K562 (cell line): ENCODE data around the gene NEXN. TPM values are rescaled to one million over a fixed set of nuclear protein-coding genes. Genes with fewer than 3 reads are reported as not detected.

Experiments
- ATAC-seq: fragments of 200-7000 bp; cut with Tn5 transposase; 3 replicates; pipeline ENCODE4 v1.9.1; 2020; ENCODE audit warnings: moderate library complexity
- BruUV-seq: library from RNA; stranded (reverse); fragments of 400-500 nt; replicated peaks from 2 replicates; lab custom pipeline; 2021; lab: Mats Ljungman, UMichigan
- CTCF ChIA-PET: fragments of 300-600 bp; formaldehyde crosslinking; extraction: SDS; loops from one replicate; lab custom pipeline; 2021; ENCODE audit warnings: low intra/inter-chr PET ratio; lab: Yijun Ruan, JAX
- POLR2A ChIA-PET: fragments of 300-600, 350-650 bp; sonication (Branson Sonifier 250); formaldehyde crosslinking; extraction: SDS; loops from one replicate; lab custom pipeline; 2021; ENCODE audit warnings: antibody characterized with exemption, inconsistent platforms; lab: Yijun Ruan, JAX
- DNase-seq, 4 experiments: peaks; one replicate each; pipeline versions ENCODE4 v3.0.0 to v3.0.0-alpha.2; 2011 to 2018; ENCODE audit warnings: low spot score in 3 of 4, mixed read lengths in 3 of 4; ENCODE audit errors: extremely low read depth in 1 of 4
- FAIRE-seq: peaks from 2 replicates; lab custom pipeline; 2011; peaks lifted over from hg19 to GRCh38; lab: Jason Lieb, UNC
- H2AFZ ChIP-seq: 2 replicates; pipeline ENCODE4 v1.6.0; 2011; ENCODE audit warnings: low read depth, low read length, control low read depth, inconsistent platforms
- H3K27ac ChIP-seq: fragments of 200-600 bp; 3 replicates; pipeline ENCODE4 v1.8.0; 2011; ENCODE audit warnings: low read depth, mild to moderate bottlenecking, control low read depth, inconsistent platforms, low read length, moderate library complexity, mixed read lengths; ENCODE audit errors: extremely low read depth
- H3K27me3 ChIP-seq, 2 experiments: fragments of 300-600 bp in 1 of 2; 2 replicates in 1 of 2; 3 replicates in 1 of 2; pipeline versions ENCODE4 v1.6.0 to v1.8.0; 2011; ENCODE audit warnings: inconsistent platforms in 2 of 2, low read length in 2 of 2, mild to moderate bottlenecking in 1 of 2, mixed read lengths in 1 of 2, moderate library complexity in 1 of 2; ENCODE audit not compliant: control insufficient read depth in 2 of 2, insufficient read depth in 2 of 2
- H3K36me3 ChIP-seq: fragments of 300-600 bp; 3 replicates; pipeline ENCODE4 v1.8.0; 2011; ENCODE audit warnings: mild to moderate bottlenecking, low read length, inconsistent platforms; ENCODE audit not compliant: control insufficient read depth, insufficient read depth
- H3K4me1 ChIP-seq, 2 experiments: fragments of 200-600 bp in 1 of 2; replicated peaks in 1 of 2; 2 replicates in 1 of 2; 3 replicates in 1 of 2; pipeline versions ENCODE4 v1.5.1 to v1.8.0; 2011; ENCODE audit warnings: inconsistent platforms in 2 of 2, low read length in 2 of 2, mild to moderate bottlenecking in 1 of 2, mixed read lengths in 1 of 2, moderate library complexity in 1 of 2; ENCODE audit not compliant: control insufficient read depth in 2 of 2, insufficient read depth in 2 of 2
- H3K4me2 ChIP-seq: 2 replicates; pipeline ENCODE4 v1.6.1; 2011; ENCODE audit warnings: low read length, control low read depth, inconsistent platforms, mixed read lengths; ENCODE audit not compliant: insufficient read depth
- H3K4me3 ChIP-seq: fragments of 200-600 bp; sonication (generic), shearing (Covaris generic); 2 replicates; pipeline ENCODE4 v1.5.1; 2016; ENCODE audit warnings: control low read depth, inconsistent platforms
- H3K79me2 ChIP-seq: fragments of 200-600 bp; 3 replicates; pipeline ENCODE4 v1.8.0; 2011; ENCODE audit warnings: low read length, inconsistent platforms; ENCODE audit not compliant: control insufficient read depth, insufficient read depth
- H3K9ac ChIP-seq, 2 experiments: 2 replicates each; pipeline versions ENCODE4 v1.6.0 to v1.6.1; 2011; ENCODE audit warnings: low read depth in 2 of 2, low read length in 2 of 2, control low read depth in 1 of 2, inconsistent platforms in 1 of 2, mild to moderate bottlenecking in 1 of 2, mixed read lengths in 1 of 2; ENCODE audit not compliant: insufficient read depth in 1 of 2
- H3K9me1 ChIP-seq: one replicate; pipeline ENCODE4 v1.6.0; 2011; ENCODE audit warnings: inconsistent platforms, mild to moderate bottlenecking, low read length, moderate library complexity; ENCODE audit not compliant: control insufficient read depth, insufficient read depth
- H3K9me3 ChIP-seq: replicated peaks from 2 replicates; pipeline ENCODE4 v1.5.1; 2011; ENCODE audit warnings: low read depth, low read length, inconsistent platforms; ENCODE audit not compliant: control insufficient read depth, insufficient read depth
- H4K20me1 ChIP-seq: replicated peaks from 2 replicates; pipeline ENCODE4 v1.6.1; 2011; ENCODE audit warnings: low read length, inconsistent platforms, mixed read lengths; ENCODE audit not compliant: control insufficient read depth, insufficient read depth
- CEBPB ChIP-seq: fragments of 450-650 bp; IDR thresholded peaks from 2 replicates; pipeline ENCODE4 v1.6.1; 2016; ENCODE audit warnings: missing genetic modification characterization, missing compliant biosample characterization
- EGR1 ChIP-seq: fragments of 450-650 bp; conservative IDR thresholded peaks from 2 replicates; pipeline ENCODE4 v1.6.1; 2017; ENCODE audit warnings: mild to moderate bottlenecking
- ELF2 ChIP-seq: fragments of 250-450 bp; sonication (Bioruptor Pico); IDR thresholded peaks from 2 replicates; pipeline ENCODE4 v1.5.0; 2021; ENCODE audit warnings: mild to moderate bottlenecking
- GTF3C2 ChIP-seq: IDR thresholded peaks from 3 replicates; pipeline ENCODE4 v1.6.1; 2011; ENCODE audit warnings: borderline replicate concordance, mild to moderate bottlenecking, moderate library complexity; ENCODE audit not compliant: insufficient read length; ENCODE audit errors: extremely low read depth
- NCOA6 ChIP-seq: fragments of 450-650 bp; IDR thresholded peaks from 2 replicates; pipeline ENCODE4 v1.6.1; 2017; ENCODE audit warnings: mild to moderate bottlenecking
- NKRF ChIP-seq: fragments of 450-650 bp; IDR thresholded peaks from 2 replicates; pipeline ENCODE4 v1.6.1; 2016; ENCODE audit warnings: borderline replicate concordance
- PHF8 ChIP-seq: fragments of 200-600 bp; sonication (generic); IDR thresholded peaks from 2 replicates; pipeline ENCODE4 v1.6.1; 2012; ENCODE audit warnings: mixed run types, mild to moderate bottlenecking, inconsistent platforms, low read length, moderate library complexity, borderline replicate concordance
- POLR2G ChIP-seq: fragments of 200-400 bp; formaldehyde crosslinking; IDR thresholded peaks from 2 replicates; pipeline ENCODE4 v1.6.1; 2017; ENCODE audit warnings: low read depth, mild to moderate bottlenecking, antibody characterized with exemption, low read length, moderate library complexity
- PRDM10 ChIP-seq: fragments of 450-650 bp; IDR thresholded peaks from 2 replicates; pipeline ENCODE4 v1.6.1; 2018; ENCODE audit not compliant: partially characterized antibody
- RFX5 ChIP-seq: IDR thresholded peaks from 2 replicates; pipeline ENCODE4 v1.6.1; 2011; ENCODE audit warnings: low read depth, mild to moderate bottlenecking, improper control_type of control experiment, low read length
- SREBF2 ChIP-seq: sonication (generic); formaldehyde crosslinking; IDR thresholded peaks from 2 replicates; pipeline ENCODE4 v1.4.0; 2020; ENCODE audit warnings: mild to moderate bottlenecking, missing genetic modification reagents
- WGBS: fragments of 100-300 bp; shearing (Covaris generic); methylation state at CpG from one replicate; pipeline ENCODE4 v1.1.6; 2016; ENCODE audit warnings: low coverage, mixed read lengths; ENCODE audit not compliant: insufficient coverage; ENCODE audit errors: missing lambda C conversion rate; 5-methylcytosine and 5-hydroxymethylcytosine counted together
- in situ Hi-C: fragments of 300-500 bp; cut with MboI; formaldehyde crosslinking; loops from 4 replicates; pipeline ENCODE4 v1.15.0; 2018; ENCODE audit warnings: inconsistent platforms, mixed read lengths
- intact Hi-C: fragments of 100-400 bp; cut with micrococcal nuclease; formaldehyde crosslinking; loops from 2 replicates; pipeline ENCODE4 v1.14.2; 2022
- polyA plus RNA-seq, 8 experiments: library from polyadenylated mRNA; depleted of rRNA in 4 of 8; stranded (reverse) in 5 of 8; unstranded in 3 of 8; fragments of >200 nt; fragmentation: Nextera tagmentation in 2 of 8; fragmentation: Illumina TruSeq in 1 of 8; extraction: Ambion mirVana in 2 of 8; extraction: Trizol in 1 of 8; gene quantifications; 2 replicates each; pipeline versions ENCODE4 v1.2.1 to v1.2.3, GENCODE V29; 2011 to 2014; ENCODE audit warnings: inconsistent platforms in 1 of 8, missing spikeins in 1 of 8
- total RNA-seq, 7 experiments: library from RNA; depleted of rRNA in 6 of 7; stranded (reverse); fragments of >200 nt in 6 of 7; fragmentation: Illumina TruSeq in 2 of 7; extraction: Trizol in 2 of 7; gene quantifications; 2 replicates each; pipeline versions ENCODE4 v1.2.1 to v1.2.3, GENCODE V29; 2011 to 2021; ENCODE audit warnings: low replicate concordance in 1 of 7

The NEXN gene
- total and polyA plus RNA-seq, 9 of the 15 experiments (the other 6 are each of a cell fraction or from before 2014, with no cell fraction given) = 0.18 to 1.8 (median 0.76) TPM

GRCh38 chr1:77976433-77977076 lies 88.1 kb downstream of the NEXN start:
- peaks cover 23% of the 10 kb centered on the region for H4K20me1 ChIP-seq
- FAIRE-seq (no peak), DNase-seq (peak in 3 of 4 experiments; percentile 22 to 51 (median 25)), ATAC-seq (peak; percentile 9)
- intact Hi-C loops (loop anchor here (5.0 to 10.0 kb wide), 2 partner anchors 78 to 294 kb away; partner anchors contain the start of gene ZZZ3), in situ Hi-C loops (loop anchor here (5.0 kb wide), 1 partner anchor 136 kb away; no protein-coding TSS in a partner anchor)
- peaks cover 100% of the 10 kb centered on the region for H3K79me2 ChIP-seq
- ChIA-PET POLR2A (interaction anchor here (0.8 to 7.9 kb wide), 10 partner anchors 9 to 135 kb away, joined by 3 to 199 read pairs (median 6); partner anchors contain the start of gene DNAJB4), CTCF (interaction anchor here (4.2 kb wide), 1 partner anchor 138 kb away, joined by 31 read pairs; no protein-coding TSS in a partner anchor)
- H3K4me1 ChIP-seq = 0 out of 5 replicates have a peak, but pooled peaks cover 0 to 9% of the 10 kb centered on the region in 2 experiments
- peak overlapping the region; percentile 96; the same call in 2 of the 3 replicates for H3K27ac ChIP-seq
- peak overlapping the region; percentile 84 to 100 for H3K9ac ChIP-seq
- no peak overlapping the region for H2AFZ ChIP-seq
- H3K4me3 ChIP-seq = peak overlapping the region; percentile 67
- no peaks in the 10 kb centered on the region for H3K27me3 ChIP-seq
- no peaks in the 10 kb centered on the region for H3K9me1 ChIP-seq
- peak overlapping the region; percentile 91 for H3K4me2 ChIP-seq
- H3K36me3 ChIP-seq = peaks cover 57% of the 10 kb centered on the region
- no peaks in the 10 kb centered on the region for H3K9me3 ChIP-seq
- no TSS peak for BruUV-seq
- 2% methylated on average over 13 of the region's 13 CpGs for WGBS
- TF ChIP-seq SREBF2 (CRISPR knock-in tag) (no peak), PRDM10 (no peak), RFX5 (no peak), CEBPB (0 out of 2 replicates have a peak, but pooled peaks have one; percentile 10), EGR1 (0 out of 2 replicates have a peak, but pooled peaks have one; percentile 5), NCOA6 (no peak), ELF2 (CRISPR knock-in tag) (no peak), GTF3C2 (no peak), POLR2G (no peak), PHF8 (no peak), NKRF (no peak)
